H1 (cell line): ENCODE data around the gene NLRC5. TPM values are rescaled to one million over a fixed set of nuclear protein-coding genes. Genes with fewer than 3 reads are reported as not detected.

Experiments used
- CTCF ChIA-PET: fragments of 300-600 bp; sonication (Branson Sonifier 250); formaldehyde crosslinking; loops from one replicate; lab custom pipeline; 2021; ENCODE audit not compliant: partially characterized antibody; lab: Charles Lee
- POLR2A ChIA-PET: fragments of 300-600 bp; sonication (Branson Sonifier 250); formaldehyde crosslinking; loops from one replicate; lab custom pipeline; 2021; ENCODE audit warnings: inconsistent platforms; ENCODE audit not compliant: partially characterized antibody; lab: Charles Lee
- DNase-seq, 2 experiments: peaks; one replicate each; pipeline versions ENCODE4 v3.0.0 to v3.0.0-alpha.2; 2010 to 2022; ENCODE audit warnings: low spot score in 2 of 2, low read depth in 1 of 2, mixed read lengths in 1 of 2
- FAIRE-seq: peaks from 2 replicates; lab custom pipeline; 2011; peaks lifted over from hg19 to GRCh38; lab: Jason Lieb, UNC
- H2AFZ ChIP-seq: 2 replicates; pipeline ENCODE4 v1.8.1; 2012; ENCODE audit warnings: low read length, inconsistent platforms
- H2AK5ac ChIP-seq: 2 replicates; pipeline ENCODE4 v1.6.1; 2013; ENCODE audit warnings: low read depth, low read length
- H2BK120ac ChIP-seq: replicated peaks from 2 replicates; pipeline ENCODE3; 2013; ENCODE audit warnings: low read depth, low read length, inconsistent platforms
- H2BK12ac ChIP-seq: 2 replicates; pipeline ENCODE4 v1.6.1; 2013; ENCODE audit warnings: low read depth, low read length
- H2BK15ac ChIP-seq: 2 replicates; pipeline ENCODE4 v1.6.1; 2013; ENCODE audit warnings: low read length
- H2BK20ac ChIP-seq: 2 replicates; pipeline ENCODE4 v1.6.1; 2013; ENCODE audit warnings: low read length
- H2BK5ac ChIP-seq: 2 replicates; pipeline ENCODE4 v1.6.1; 2013; ENCODE audit warnings: low read depth, low read length
- H3K14ac ChIP-seq: 2 replicates; pipeline ENCODE4 v1.6.1; 2013; ENCODE audit warnings: inconsistent platforms; ENCODE audit not compliant: insufficient read length
- H3K18ac ChIP-seq: 2 replicates; pipeline ENCODE4 v1.6.1; 2013; ENCODE audit warnings: low read length; ENCODE audit errors: extremely low read depth
- H3K23ac ChIP-seq: 2 replicates; pipeline ENCODE4 v1.6.1; 2013; ENCODE audit warnings: inconsistent platforms; ENCODE audit not compliant: insufficient read length
- H3K23me2 ChIP-seq: 2 replicates; pipeline ENCODE4 v1.6.1; 2013; ENCODE audit warnings: low read depth, low read length
- H3K27ac ChIP-seq: 2 replicates; pipeline ENCODE4 v1.6.1; 2011; ENCODE audit warnings: low read depth, low read length, inconsistent platforms
- H3K27me3 ChIP-seq, 4 experiments: replicated peaks in 1 of 4; 1 replicate in 1 of 4; 2 replicates in 3 of 4; pipeline versions ENCODE4 v1.6.1 to v1.8.1; 2011 to 2013; ENCODE audit warnings: low read length in 3 of 4, mild to moderate bottlenecking in 3 of 4, inconsistent platforms in 2 of 4, mixed read lengths in 2 of 4, moderate library complexity in 1 of 4; ENCODE audit not compliant: control insufficient read depth in 3 of 4, insufficient read depth in 3 of 4; ENCODE audit errors: extremely low read depth in 1 of 4
- H3K36me3 ChIP-seq, 4 experiments: 2 replicates each; pipeline versions ENCODE4 v1.6.1 to v1.8.1; 2011 to 2013; ENCODE audit warnings: mild to moderate bottlenecking in 4 of 4, low read length in 3 of 4, moderate library complexity in 2 of 4, control low read depth in 1 of 4, inconsistent platforms in 1 of 4; ENCODE audit not compliant: insufficient read depth in 4 of 4, control insufficient read depth in 2 of 4
- H3K4ac ChIP-seq: replicated peaks from 2 replicates; pipeline ENCODE3; 2013; ENCODE audit warnings: low read length, low read depth, mixed read lengths, inconsistent platforms; ENCODE audit not compliant: insufficient read length
- H3K4me1 ChIP-seq, 4 experiments: replicated peaks in 1 of 4; 1 replicate in 1 of 4; 2 replicates in 3 of 4; pipeline versions ENCODE4 v1.6.1 to v1.8.1; 2011 to 2013; ENCODE audit warnings: low read length in 3 of 4, inconsistent platforms in 2 of 4, mixed read lengths in 1 of 4; ENCODE audit not compliant: insufficient read depth in 4 of 4, control insufficient read depth in 3 of 4
- H3K4me2 ChIP-seq, 2 experiments: 2 replicates each; pipeline versions ENCODE4 v1.6.1 to v1.8.1; 2011 to 2013; ENCODE audit warnings: low read depth in 2 of 2, low read length in 2 of 2, control low read depth in 1 of 2, inconsistent platforms in 1 of 2, mild to moderate bottlenecking in 1 of 2; ENCODE audit not compliant: insufficient read depth in 1 of 2
- H3K4me3 ChIP-seq, 4 experiments: fragments of 200-600, 300-600 bp in 1 of 4; sonication (generic), shearing (Covaris generic), sonication (Bioruptor Twin) in 1 of 4; 2 replicates each; pipeline versions ENCODE4 v1.5.1 to v1.8.1; 2011 to 2016; ENCODE audit warnings: low read length in 4 of 4, low read depth in 3 of 4, control low read depth in 2 of 4, inconsistent platforms in 2 of 4, mild to moderate bottlenecking in 2 of 4, mixed read lengths in 1 of 4, moderate library complexity in 1 of 4; ENCODE audit not compliant: insufficient read depth in 2 of 4; ENCODE audit errors: extremely low read depth in 1 of 4
- H3K56ac ChIP-seq: replicated peaks from 2 replicates; pipeline ENCODE3; 2013; ENCODE audit warnings: low read depth, mild to moderate bottlenecking, mixed read lengths, low read length, inconsistent platforms; ENCODE audit not compliant: insufficient read length
- H3K79me1 ChIP-seq: 2 replicates; pipeline ENCODE4 v1.6.1; 2013; ENCODE audit warnings: low read depth, low read length, control low read depth
- H3K79me2 ChIP-seq, 2 experiments: 2 replicates each; pipeline versions ENCODE4 v1.6.1 to v1.8.1; 2012 to 2013; ENCODE audit warnings: low read length in 2 of 2, mild to moderate bottlenecking in 2 of 2, inconsistent platforms in 1 of 2; ENCODE audit not compliant: insufficient read depth in 2 of 2, control insufficient read depth in 1 of 2
- H3K9ac ChIP-seq, 4 experiments: replicated peaks in 1 of 4; 1 replicate in 1 of 4; 2 replicates in 3 of 4; pipeline versions ENCODE4 v1.6.1 to v1.8.1; 2011 to 2013; ENCODE audit warnings: low read depth in 3 of 4, low read length in 3 of 4, control low read depth in 2 of 4, mild to moderate bottlenecking in 2 of 4, moderate library complexity in 2 of 4, inconsistent platforms in 1 of 4; ENCODE audit errors: extremely low read depth in 1 of 4
- H3K9me3 ChIP-seq, 2 experiments: 2 replicates each; pipeline versions ENCODE4 v1.6.1 to v1.8.1; 2012 to 2013; ENCODE audit warnings: mild to moderate bottlenecking in 2 of 2, moderate library complexity in 2 of 2, control low read depth in 1 of 2, inconsistent platforms in 1 of 2, low read depth in 1 of 2, low read length in 1 of 2, mixed read lengths in 1 of 2; ENCODE audit not compliant: insufficient read depth in 2 of 2
- H4K20me1 ChIP-seq, 2 experiments: replicated peaks in 1 of 2; 2 replicates each; pipeline versions ENCODE3 to v1.8.1; 2011 to 2013; ENCODE audit warnings: inconsistent platforms in 2 of 2, low read length in 2 of 2, mild to moderate bottlenecking in 1 of 2; ENCODE audit not compliant: insufficient read depth in 2 of 2, control insufficient read depth in 1 of 2
- H4K5ac ChIP-seq: 2 replicates; pipeline ENCODE4 v1.6.1; 2013; ENCODE audit warnings: low read length, low read depth, mixed read lengths, inconsistent platforms; ENCODE audit not compliant: insufficient read length
- H4K8ac ChIP-seq: 2 replicates; pipeline ENCODE4 v1.8.0; 2013; ENCODE audit warnings: mild to moderate bottlenecking, moderate library complexity, low read length, inconsistent platforms; ENCODE audit not compliant: insufficient read depth; ENCODE audit errors: extremely low read depth
- H4K91ac ChIP-seq: replicated peaks from 2 replicates; pipeline ENCODE3; 2013; ENCODE audit warnings: low read length, mixed read lengths, inconsistent platforms; ENCODE audit not compliant: insufficient read length
- GTF2F1 ChIP-seq: IDR thresholded peaks from 2 replicates; pipeline ENCODE4 v1.6.1; 2012; ENCODE audit warnings: low read depth, low read length, improper control_type of control experiment, borderline replicate concordance
- SIRT6 ChIP-seq: IDR thresholded peaks from one replicate; pipeline ENCODE4 v1.7.1; 2012; ENCODE audit warnings: low read length, inconsistent platforms
- WGBS, 2 experiments: shearing (Covaris generic) in 1 of 2; methylation state at CpG; one replicate each; pipeline versions ENCODE4 v1.1.6 to v1.1.7; 2013 to 2015; ENCODE audit warnings: low lambda C conversion rate in 2 of 2, mixed read lengths in 2 of 2, inconsistent platforms in 1 of 2, low coverage in 1 of 2, missing lambda C conversion rate in 1 of 2; ENCODE audit not compliant: insufficient replicate concordance in 2 of 2, insufficient coverage in 1 of 2, insufficient read length in 1 of 2; ENCODE audit errors: extremely low coverage in 1 of 2, missing lambda C conversion rate in 1 of 2; 5-methylcytosine and 5-hydroxymethylcytosine counted together
- polyA plus RNA-seq, 7 experiments: library from polyadenylated mRNA; depleted of rRNA in 3 of 7; stranded (reverse) in 5 of 7; unstranded in 2 of 7; fragments of >200 nt in 5 of 7; fragments of 200-250 nt in 2 of 7; gene quantifications; 1 replicate in 5 of 7; 2 replicates in 1 of 7; 4 replicates in 1 of 7; pipeline versions ENCODE4 v1.2.1 to v1.2.3, GENCODE V29; 2011 to 2013; ENCODE audit warnings: missing spikeins in 2 of 7, mixed read lengths in 2 of 7
- total RNA-seq: library from RNA; stranded (reverse); fragmentation: NEBNext Ultra II Directional; extraction: Animal tissue kit (Norgen Biotek cat#: 25700); gene quantifications from 2 replicates; pipeline ENCODE4 v1.2.1, GENCODE V29; 2021

NLRC5 gene
- total and polyA plus RNA-seq, 2 of the 8 experiments (the other 6 are each of a cell fraction or from before 2014, with no cell fraction given) = 2.2 to 3.2 TPM

DNA sequence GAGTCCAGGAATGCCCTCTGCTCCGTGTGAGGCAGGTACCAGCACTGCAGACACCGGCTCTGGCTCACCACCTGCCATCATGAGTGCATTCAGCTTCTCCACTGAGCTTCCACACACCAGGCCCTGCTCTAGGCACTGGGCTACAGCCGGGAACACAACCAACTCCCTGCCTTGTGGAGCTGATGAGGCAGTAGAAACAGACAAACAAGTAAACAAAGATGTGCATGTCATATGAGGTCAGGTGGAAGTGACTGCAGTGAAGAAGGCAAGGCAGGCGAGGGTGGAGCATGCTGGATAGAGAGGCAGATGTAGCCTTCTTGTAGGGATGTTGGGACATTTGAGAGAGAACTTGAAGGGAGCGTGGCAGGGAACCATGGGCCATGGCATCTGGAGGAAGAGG is 5.0 kb downstream of the NLRC5 start:
- Histone ChIP-seq H2BK12ac (no peak overlapping the region), H4K5ac (no peak overlapping the region), H3K23ac (no peak overlapping the region), H3K18ac (no peak overlapping the region), H4K8ac (no peak overlapping the region), H3K14ac (no peak overlapping the region)
- no peak for FAIRE-seq
- CTCF ChIA-PET = interaction anchor here (1.7 kb wide), 2 partner anchors 28 to 52 kb away, joined by 6 read pairs; no protein-coding TSS in a partner anchor
- TF ChIP-seq GTF2F1 (no peak), SIRT6 (no peak)
- TF ChIP-seq, all 59 proteins: peak for 0
- H3K4me2 ChIP-seq = no peak overlapping the region
- H3K36me3 ChIP-seq = no peaks in the 10 kb centered on the region
- H4K91ac ChIP-seq = no peak overlapping the region
- 83% methylated on average over 5 of the region's 5 CpGs; no CpG with 5 or more reads in 1 of the 2 experiments for WGBS, 2 experiments
- H4K20me1 ChIP-seq = no peaks in the 10 kb centered on the region
- H3K4me3 ChIP-seq = no peak overlapping the region
- no peak overlapping the region; a peak in 1 of 7 replicates for H3K9ac ChIP-seq
- DNase-seq = no peak
- no peak overlapping the region for H2AK5ac ChIP-seq
- peaks cover 2% of the 10 kb centered on the region; the same call in 1 of the 2 replicates for H3K23me2 ChIP-seq
- no peak overlapping the region for H2BK15ac ChIP-seq
- H3K79me1 ChIP-seq = no peaks in the 10 kb centered on the region
- no peak overlapping the region for H2BK20ac ChIP-seq
- no peak overlapping the region for H2BK5ac ChIP-seq
- H3K4ac ChIP-seq = no peak overlapping the region
- peaks cover 0 to 5% (median 0%) of the 10 kb centered on the region in 4 experiments; a peak in 2 of 7 replicates for H3K4me1 ChIP-seq
- POLR2A ChIA-PET = no interaction called here
- no peak overlapping the region for H3K27ac ChIP-seq
- H2AFZ ChIP-seq = peak overlapping the region; percentile 19; the same call in 1 of the 2 replicates
- H3K27me3 ChIP-seq = peaks cover 0 to 17% (median 16%) of the 10 kb centered on the region in 4 experiments; a peak in 6 of 7 replicates
- H3K56ac ChIP-seq = no peak overlapping the region
- no peaks in the 10 kb centered on the region for H3K9me3 ChIP-seq
- no peak overlapping the region for H2BK120ac ChIP-seq
- H3K79me2 ChIP-seq = no peaks in the 10 kb centered on the region
